Esophagus squamous epithelium (tissue), 4 donors: ENCODE data around the gene ZNF564.
A peak's percentile ranks its signal among the peaks of the same experiment; 100 is the strongest.

Experiments used
- CTCF ChIP-seq, 6 experiments: fragments of 450-650 bp in 4 of 6; fragments of 200-600 bp in 2 of 6; sonication (generic) in 2 of 6; IDR thresholded peaks; one replicate each; pipeline ENCODE4 v1.5.1; 2016 to 2019; ENCODE audit warnings: antibody characterized with exemption in 6 of 6, mild to moderate bottlenecking in 4 of 6, moderate library complexity in 4 of 6
- POLR2A ChIP-seq, 4 donors: fragments of 450-650 bp; IDR thresholded peaks; one replicate each; pipeline ENCODE4 v1.6.1; 2017; ENCODE audit warnings: antibody characterized with exemption in 4 of 4, mild to moderate bottlenecking in 4 of 4, moderate library complexity in 3 of 4

GRCh38 chr19:12564016-12564664 is 12.9 kb upstream of the ZNF564 start:
- TF ChIP-seq CTCF (IDR thresholded peaks at IDR 0.05) (peak; percentile 77 to 96 (median 94)), POLR2A (IDR thresholded peaks at IDR 0.05) (no peak)
